CD4-positive, alpha-beta T cell treated with Interferon gamma for 1 hour (primary cell): ENCODE measurements around the gene MAFF.
"Not testable (repeated sequence)": the region's sequence is repeated elsewhere in the genome, so short reads cannot be mapped to it uniquely, and the experiment has no call there.

Source experiments
- DNase-seq: peaks from one replicate; pipeline ENCODE4 v3.0.0-alpha.2; 2020

MAFF gene

GRCh38 chr22:38228326-38228872 lies 26.6 kb downstream of the MAFF start:
- DNase-seq: no peak

GRCh38 chr22:38228873-38229740 lies 27.3 kb downstream of the MAFF start:
- DNase-seq: no peak

GRCh38 chr22:38230108-38230825 lies 28.5 kb downstream of the MAFF start:
- peak; percentile 56 for DNase-seq

- DNase-seq: no peak
Observed at GRCh38 chr22:38230916-38231315, 29.1 kb downstream of the MAFF start.

- DNase-seq: no peak
Observed at GRCh38 chr22:38232196-38232595, 30.4 kb downstream of the MAFF start.

GRCh38 chr22:38233427-38233826 lies 31.6 kb downstream of the MAFF start:
- DNase-seq: no peak

GRCh38 chr22:38233856-38234255 lies 32.1 kb downstream of the MAFF start:
- not testable (repeated sequence) for DNase-seq

- DNase-seq: no peak
Observed at GRCh38 chr22:38235240-38235850, 33.6 kb downstream of the MAFF start.

- DNase-seq: no peak
Observed at GRCh38 chr22:38236786-38237185, 35.0 kb downstream of the MAFF start.

- no peak for DNase-seq
Observed at GRCh38 chr22:38238519-38239071, 36.8 kb downstream of the MAFF start.

- DNase-seq: no peak
Observed at GRCh38 chr22:38239101-38239761, 37.4 kb downstream of the MAFF start.

- no peak for DNase-seq
Observed at GRCh38 chr22:38240734-38241252, 39.0 kb downstream of the MAFF start.

- DNase-seq: no peak
Observed at GRCh38 chr22:38243007-38243765, 41.4 kb downstream of the MAFF start.

- no peak for DNase-seq
Observed at GRCh38 chr22:38244106-38244505, 42.3 kb downstream of the MAFF start.

- DNase-seq: no peak
Observed at GRCh38 chr22:38246046-38246658, 44.4 kb downstream of the MAFF start.

GRCh38 chr22:38246692-38247091 lies 44.9 kb downstream of the MAFF start:
- no peak for DNase-seq

GRCh38 chr22:38247713-38248112 lies 45.9 kb downstream of the MAFF start:
- no peak for DNase-seq

- no peak for DNase-seq
Observed at GRCh38 chr22:38248280-38248679, 46.5 kb downstream of the MAFF start.

- DNase-seq: no peak
Observed at GRCh38 chr22:38249301-38249700, 47.5 kb downstream of the MAFF start.

- no peak for DNase-seq
Observed at GRCh38 chr22:38249803-38250642, 48.2 kb downstream of the MAFF start.
